Activated CD4-positive, alpha-beta memory T cell treated with anti-CD3 and anti-CD28 coated beads, Interleukin-2, amount 10 ng/mL, durations not matched to agents 7 days and 5 days (primary cell): ENCODE measurements around the gene TUT7. TPM values are rescaled to one million over a fixed set of nuclear protein-coding genes. Genes with fewer than 3 reads are reported as not detected.

Source experiments
- total RNA-seq, 2 experiments: library from RNA; stranded (reverse); gene quantifications; one replicate each; pipeline ENCODE4 v1.2.3, GENCODE V29; 2021

The TUT7 gene
- total RNA-seq, 2 experiments from 2014 or later: 59.3 to 63.1 TPM

Other genes with a start within 250 kb of the TUT7 start
- not detected for gene C9orf153, start 94.8 kb downstream of the TUT7 start, total RNA-seq
- gene ISCA1, start 71.9 kb downstream of the TUT7 start, total RNA-seq: 10 to 100 TPM; 23.0 to 24.0 TPM